ENCODE results near the gene LILRA2. TPM values are rescaled to one million over a fixed set of nuclear protein-coding genes. Genes with fewer than 3 reads are reported as not detected.
"Not testable (repeated sequence)": the region's sequence is repeated elsewhere in the genome, so short reads cannot be mapped to it uniquely, and the experiment has no call there.

Gene LILRA2
- total RNA-seq, 6 experiments from 2014 or later = 1.4 to 8.3 (median 2.4) TPM

- H3K9me3 ChIP-seq = no peaks in the 10 kb centered on the region
- TF ChIP-seq CTCF (IDR thresholded peaks at IDR 0.05) = no peak
- no peak for TF ChIP-seq POLR2A (IDR thresholded peaks at IDR 0.05)
- no peaks in the 10 kb centered on the region for H3K4me1 ChIP-seq
- no peak overlapping the region for H3K27ac ChIP-seq
- 55% methylated on average over 4 of the region's 5 CpGs for WGBS (ENCODE audit: insufficient coverage, low coverage, low lambda C conversion rate, missing lambda C conversion rate)
- H3K36me3 ChIP-seq = no peaks in the 10 kb centered on the region
- no peak overlapping the region for H3K4me3 ChIP-seq
- no peak for DNase-seq
- H3K27me3 ChIP-seq = no peaks in the 10 kb centered on the region
- ATAC-seq = no peak
- intact Hi-C loops (cut with DNase I) = no loop called here
These were observed 21.1 kb downstream of the LILRA2 start for GRCh38 chr19:54594737-54595136.

GRCh38 chr19:54595680-54596436 is 22.3 kb downstream of the LILRA2 start:
- H3K4me3 ChIP-seq; DNase-seq; H3K9me3 ChIP-seq; H3K27me3 ChIP-seq; intact Hi-C loops (cut with DNase I); H3K27ac ChIP-seq; H3K4me1 ChIP-seq; H3K36me3 ChIP-seq; ATAC-seq: not testable (repeated sequence)
- 38% methylated on average over 6 of the region's 26 CpGs for whole genome bisulfite sequencing (ENCODE audit: insufficient coverage, low coverage, low lambda C conversion rate, missing lambda C conversion rate)

GRCh38 chr19:54600212-54600611 is 26.6 kb downstream of the LILRA2 start:
- DNase-seq = no peak
- Histone ChIP-seq H3K36me3 (no peaks in the 10 kb centered on the region), H3K4me3 (no peak overlapping the region), H3K27ac (no peak overlapping the region), H3K4me1 (no peaks in the 10 kb centered on the region), H3K27me3 (no peaks in the 10 kb centered on the region), H3K9me3 (no peaks in the 10 kb centered on the region)
- ATAC-seq = peak in 2 of 4 donors; percentile 25 to 46
- intact Hi-C loops (cut with DNase I) = no loop called here
- TF ChIP-seq POLR2A (IDR thresholded peaks at IDR 0.05) (no peak), CTCF (IDR thresholded peaks at IDR 0.05) (no peak)
- WGBS (ENCODE audit: insufficient coverage, low coverage, low lambda C conversion rate, missing lambda C conversion rate) = 5% methylated on average over 3 of the region's 5 CpGs

- Histone ChIP-seq H3K27me3 (no peaks in the 10 kb centered on the region), H3K36me3 (no peaks in the 10 kb centered on the region), H3K4me1 (no peaks in the 10 kb centered on the region), H3K9me3 (no peaks in the 10 kb centered on the region), H3K27ac (no peak overlapping the region), H3K4me3 (no peak overlapping the region)
- ATAC-seq = peak; percentile 30 to 71 (median 56)
- DNase-seq = no peak
- TF ChIP-seq POLR2A (IDR thresholded peaks at IDR 0.05) = no peak
- TF ChIP-seq CTCF (IDR thresholded peaks at IDR 0.05) = no peak
- 16% methylated on average over 3 of the region's 4 CpGs for WGBS (ENCODE audit: insufficient coverage, low coverage, low lambda C conversion rate, missing lambda C conversion rate)
- intact Hi-C loops (cut with DNase I) = no loop called here
These were observed 32.6 kb downstream of the LILRA2 start for GRCh38 chr19:54606230-54606629.

- no peaks in the 10 kb centered on the region for H3K36me3 ChIP-seq
- no peak overlapping the region for H3K4me3 ChIP-seq
- no peaks in the 10 kb centered on the region for H3K9me3 ChIP-seq
- no peak for TF ChIP-seq POLR2A (IDR thresholded peaks at IDR 0.05)
- no peak for TF ChIP-seq CTCF (IDR thresholded peaks at IDR 0.05)
- H3K27me3 ChIP-seq = no peaks in the 10 kb centered on the region
- no peak overlapping the region for H3K27ac ChIP-seq
- intact Hi-C loops (cut with DNase I) = no loop called here
- no peak for DNase-seq
- peak; percentile 46 to 72 (median 57) for ATAC-seq
- H3K4me1 ChIP-seq = no peaks in the 10 kb centered on the region
- WGBS (ENCODE audit: insufficient coverage, low coverage, low lambda C conversion rate, missing lambda C conversion rate) = 34% methylated on average over 10 of the region's 16 CpGs
These were observed 33.5 kb downstream of the LILRA2 start for GRCh38 chr19:54606891-54607784.
